ENCODE data around the gene ZNF672. TPM values are rescaled to one million over a fixed set of nuclear protein-coding genes. Genes with fewer than 3 reads are reported as not detected.
"Not testable (repeated sequence)": the region's sequence is repeated elsewhere in the genome, so short reads cannot be mapped to it uniquely, and the experiment has no call there.

ZNF672 gene
- total RNA-seq, 1 donor from 2014 or later: 36.1 TPM

DNA sequence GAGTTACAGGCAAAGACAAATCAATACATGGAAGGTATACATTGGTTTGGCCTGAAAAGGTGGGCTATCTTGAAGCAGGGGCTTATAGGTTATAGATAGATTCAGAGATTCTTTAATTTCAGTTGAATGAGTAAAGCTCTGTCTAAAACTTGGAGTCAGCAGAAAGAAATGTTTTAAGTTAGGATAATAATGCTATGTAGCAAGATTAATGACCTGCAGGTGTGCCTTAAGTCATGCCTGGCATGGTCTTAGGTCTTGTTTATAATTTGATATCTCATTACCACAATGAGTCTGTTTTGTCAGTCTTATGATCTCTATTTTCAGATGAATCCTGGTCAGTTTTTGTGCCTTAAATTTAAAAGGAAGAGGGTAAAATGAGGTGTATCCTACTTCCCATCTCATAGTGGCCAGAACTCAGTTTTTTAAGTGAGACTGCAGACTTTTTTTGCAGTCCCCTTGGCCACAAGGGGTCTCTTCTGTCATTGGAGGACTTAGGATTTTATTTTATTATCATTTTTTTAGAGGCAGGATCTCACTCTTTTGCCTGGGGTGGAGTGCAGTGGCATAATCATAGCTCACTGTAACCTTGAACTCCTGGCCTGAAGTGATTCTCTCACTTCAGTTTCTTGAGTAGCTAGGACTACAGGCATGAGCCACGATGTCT is 46.7 kb downstream of the ZNF672 start:
- TF ChIP-seq, protein P1, sequence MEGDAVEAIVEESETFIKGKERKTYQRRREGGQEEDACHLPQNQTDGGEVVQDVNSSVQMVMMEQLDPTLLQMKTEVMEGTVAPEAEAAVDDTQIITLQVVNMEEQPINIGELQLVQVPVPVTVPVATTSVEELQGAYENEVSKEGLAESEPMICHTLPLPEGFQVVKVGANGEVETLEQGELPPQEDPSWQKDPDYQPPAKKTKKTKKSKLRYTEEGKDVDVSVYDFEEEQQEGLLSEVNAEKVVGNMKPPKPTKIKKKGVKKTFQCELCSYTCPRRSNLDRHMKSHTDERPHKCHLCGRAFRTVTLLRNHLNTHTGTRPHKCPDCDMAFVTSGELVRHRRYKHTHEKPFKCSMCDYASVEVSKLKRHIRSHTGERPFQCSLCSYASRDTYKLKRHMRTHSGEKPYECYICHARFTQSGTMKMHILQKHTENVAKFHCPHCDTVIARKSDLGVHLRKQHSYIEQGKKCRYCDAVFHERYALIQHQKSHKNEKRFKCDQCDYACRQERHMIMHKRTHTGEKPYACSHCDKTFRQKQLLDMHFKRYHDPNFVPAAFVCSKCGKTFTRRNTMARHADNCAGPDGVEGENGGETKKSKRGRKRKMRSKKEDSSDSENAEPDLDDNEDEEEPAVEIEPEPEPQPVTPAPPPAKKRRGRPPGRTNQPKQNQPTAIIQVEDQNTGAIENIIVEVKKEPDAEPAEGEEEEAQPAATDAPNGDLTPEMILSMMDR (IDR thresholded peaks at IDR 0.05; ENCODE audit: unreplicated experiment): no peak
- no peaks in the 10 kb centered on the region for H3K36me3 Mint-ChIP-seq
- H3K4me3 Mint-ChIP-seq: no peak overlapping the region
- peaks cover 8% of the 10 kb centered on the region for H3K27me3 Mint-ChIP-seq (ENCODE audit: low read depth)
- H3K27ac Mint-ChIP-seq: no peak overlapping the region
- H3K9me3 Mint-ChIP-seq: no peaks in the 10 kb centered on the region
- DNase-seq (ENCODE audit: low spot score in 2 of 2, unreplicated experiment in 2 of 2): no peak
- H3K4me1 Mint-ChIP-seq: peaks cover 20% of the 10 kb centered on the region

DNA sequence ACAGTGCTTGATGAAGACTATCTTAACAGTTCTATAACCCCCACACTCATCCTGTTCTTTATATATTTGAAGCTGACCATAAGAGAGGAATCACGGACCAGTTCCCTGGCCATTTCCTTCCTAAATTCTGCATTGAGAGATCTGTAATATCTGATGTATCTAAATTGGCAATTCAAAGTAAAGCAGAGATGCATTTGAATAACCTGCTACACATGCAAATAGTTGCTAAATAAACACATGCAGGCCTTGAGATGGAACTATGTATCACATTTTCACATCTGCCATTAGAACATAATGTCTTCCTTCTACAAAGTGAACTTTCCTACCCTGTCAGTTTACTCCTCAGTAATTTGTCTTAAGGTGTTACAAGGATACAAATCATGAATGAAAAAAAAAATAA is 47.6 kb downstream of the ZNF672 start:
- H3K36me3 Mint-ChIP-seq: no peaks in the 10 kb centered on the region
- H3K27me3 Mint-ChIP-seq (ENCODE audit: low read depth): peaks cover 2% of the 10 kb centered on the region
- no peak for DNase-seq (ENCODE audit: low spot score in 2 of 2, unreplicated experiment in 2 of 2)
- no peak overlapping the region for H3K27ac Mint-ChIP-seq
- no peaks in the 10 kb centered on the region for H3K9me3 Mint-ChIP-seq
- no peak overlapping the region for H3K4me3 Mint-ChIP-seq
- H3K4me1 Mint-ChIP-seq: peaks cover 20% of the 10 kb centered on the region
- TF ChIP-seq, protein P1 (IDR thresholded peaks at IDR 0.05; ENCODE audit: unreplicated experiment): no peak

DNA sequence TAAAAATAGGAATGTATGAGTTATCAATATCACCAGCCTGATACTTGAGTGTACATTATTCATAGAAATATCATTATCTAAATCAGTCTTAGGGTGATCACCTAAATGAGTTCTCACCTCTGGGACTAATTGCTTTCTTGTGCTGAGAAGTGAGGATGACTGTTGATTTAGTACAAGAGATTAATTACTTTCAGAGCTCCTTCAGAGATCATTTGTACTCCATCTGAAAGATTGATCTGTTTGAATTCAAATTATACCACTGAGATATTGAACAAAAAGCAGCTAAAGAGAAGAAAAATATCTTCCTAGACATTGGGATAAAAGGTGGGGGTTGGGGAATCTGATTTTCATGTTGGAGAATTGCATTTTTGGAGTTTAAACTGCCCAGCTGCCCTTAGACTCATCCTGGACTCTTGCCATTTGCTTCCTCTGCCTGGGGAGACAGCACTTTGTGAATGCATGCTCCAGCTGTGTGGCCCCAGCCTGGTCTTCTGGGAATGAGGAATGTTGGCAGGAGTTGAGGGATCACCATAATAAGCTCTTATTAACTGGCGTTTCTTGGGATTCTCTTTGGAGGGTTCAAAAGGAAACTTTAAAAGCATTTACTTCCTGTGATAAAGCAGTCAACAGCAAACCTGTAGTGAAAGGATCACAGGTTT is 48.3 kb downstream of the ZNF672 start:
- no peak for DNase-seq (ENCODE audit: low spot score in 2 of 2, unreplicated experiment in 2 of 2)
- Mint-ChIP-seq H3K4me3 (no peak overlapping the region), H3K27me3 (ENCODE audit: low read depth) (peaks cover under 1% of the 10 kb centered on the region), H3K4me1 (peaks cover 21% of the 10 kb centered on the region), H3K9me3 (no peaks in the 10 kb centered on the region), H3K36me3 (no peaks in the 10 kb centered on the region), H3K27ac (peak overlapping the region; percentile 86)
- TF ChIP-seq, protein P1 (IDR thresholded peaks at IDR 0.05; ENCODE audit: unreplicated experiment): no peak

DNA sequence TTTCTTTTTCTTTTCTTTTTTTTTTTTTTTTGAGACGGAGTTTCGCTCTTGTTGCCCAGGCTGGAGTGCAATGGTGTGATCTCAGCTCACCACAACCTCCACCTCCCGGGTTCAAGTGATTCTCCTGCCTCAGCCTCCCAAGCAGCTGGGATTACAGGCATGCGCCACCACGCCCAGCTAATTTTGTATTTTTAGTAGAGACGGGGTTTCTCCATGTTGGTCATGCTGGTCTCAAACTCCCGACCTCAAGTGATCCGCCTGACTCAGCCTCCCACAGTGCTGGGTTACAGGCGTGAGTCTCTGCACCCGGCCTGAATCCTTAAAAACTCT is 51.9 kb downstream of the ZNF672 start:
- H3K27me3 Mint-ChIP-seq (ENCODE audit: low read depth); DNase-seq (ENCODE audit: low spot score in 2 of 2, unreplicated experiment in 2 of 2); H3K27ac Mint-ChIP-seq; H3K4me3 Mint-ChIP-seq; H3K36me3 Mint-ChIP-seq; H3K9me3 Mint-ChIP-seq: not testable (repeated sequence)
- peaks cover 22% of the 10 kb centered on the region for H3K4me1 Mint-ChIP-seq

DNA sequence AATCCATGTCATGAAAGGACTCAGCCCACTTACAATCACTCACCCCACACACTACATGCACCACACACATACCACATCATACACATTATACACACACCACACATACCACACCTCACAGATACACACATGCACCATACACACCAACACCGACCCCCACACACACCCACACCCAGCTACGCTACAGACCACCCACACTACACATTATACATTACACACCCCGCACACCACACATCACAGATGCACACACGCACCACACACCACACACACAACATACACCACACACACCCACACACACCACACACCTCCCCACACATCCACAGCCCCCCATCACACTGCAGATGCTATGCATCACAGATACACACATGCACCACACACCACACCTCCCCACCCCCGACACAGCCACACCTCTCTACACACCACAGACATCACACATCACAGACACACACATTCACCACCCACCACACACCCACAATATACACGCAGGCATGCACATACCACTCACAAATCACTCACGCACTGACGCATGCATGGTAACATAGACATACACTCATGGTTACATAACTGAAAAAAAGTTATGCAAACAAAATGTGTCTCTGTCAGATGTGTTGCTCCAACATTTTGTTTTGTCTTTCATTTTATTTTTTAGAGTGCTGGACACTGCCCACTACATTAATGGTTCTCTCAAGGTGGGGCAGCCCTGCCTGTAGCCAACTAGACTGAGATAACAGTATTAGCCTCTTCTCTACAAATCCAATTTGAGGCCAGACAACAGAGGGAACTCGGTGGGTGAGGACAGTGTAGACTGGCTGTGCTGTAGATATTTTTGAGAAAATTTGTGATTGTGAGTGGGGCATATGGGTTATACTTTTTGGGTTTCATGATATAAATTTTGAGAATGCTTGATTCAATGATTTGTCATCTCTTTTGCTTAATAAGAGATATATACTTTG is 52.8 kb downstream of the ZNF672 start:
- Mint-ChIP-seq H3K4me1 (peaks cover 21% of the 10 kb centered on the region), H3K27ac (no peak overlapping the region), H3K27me3 (ENCODE audit: low read depth) (peaks cover 5% of the 10 kb centered on the region), H3K36me3 (no peaks in the 10 kb centered on the region), H3K4me3 (no peak overlapping the region), H3K9me3 (no peaks in the 10 kb centered on the region)
- TF ChIP-seq, protein P1 (IDR thresholded peaks at IDR 0.05; ENCODE audit: unreplicated experiment): no peak
- no peak for DNase-seq (ENCODE audit: low spot score in 2 of 2, unreplicated experiment in 2 of 2)

DNA sequence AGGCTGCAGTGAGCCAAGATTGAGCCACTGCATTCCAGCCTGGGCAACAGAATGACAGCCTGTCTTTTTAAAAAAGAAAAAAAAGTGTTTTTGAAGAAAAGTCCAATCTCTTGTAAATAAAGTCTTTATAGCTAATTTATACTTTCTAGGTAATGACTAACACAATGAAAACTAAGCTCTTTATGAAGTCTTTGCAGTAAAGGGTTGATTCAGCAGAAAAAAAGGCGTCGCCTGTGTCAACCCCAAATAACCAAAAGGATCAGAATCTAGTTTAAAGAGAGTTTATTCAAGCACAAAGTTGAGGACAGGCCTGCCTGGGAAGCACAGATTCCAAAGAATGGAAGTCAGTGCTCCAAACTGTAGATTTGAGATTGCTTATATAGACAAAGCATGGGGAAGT is 53.7 kb downstream of the ZNF672 start:
- no peaks in the 10 kb centered on the region for H3K9me3 Mint-ChIP-seq
- peaks cover 6% of the 10 kb centered on the region for H3K27me3 Mint-ChIP-seq (ENCODE audit: low read depth)
- H3K4me1 Mint-ChIP-seq: peaks cover 12% of the 10 kb centered on the region
- TF ChIP-seq, protein P1 (IDR thresholded peaks at IDR 0.05; ENCODE audit: unreplicated experiment): no peak
- H3K36me3 Mint-ChIP-seq: no peaks in the 10 kb centered on the region
- DNase-seq (ENCODE audit: low spot score in 2 of 2, unreplicated experiment in 2 of 2): no peak
- no peak overlapping the region for H3K27ac Mint-ChIP-seq
- no peak overlapping the region for H3K4me3 Mint-ChIP-seq

Data from mesothelial cell of epicardium (in vitro differentiated cells).